Measurements from ENCODE around the gene ATP9B.

GRCh38 chr18:79200546-79201268 lies 131.5 kb downstream of the ATP9B start:
- TF ChIP-seq, protein P1, sequence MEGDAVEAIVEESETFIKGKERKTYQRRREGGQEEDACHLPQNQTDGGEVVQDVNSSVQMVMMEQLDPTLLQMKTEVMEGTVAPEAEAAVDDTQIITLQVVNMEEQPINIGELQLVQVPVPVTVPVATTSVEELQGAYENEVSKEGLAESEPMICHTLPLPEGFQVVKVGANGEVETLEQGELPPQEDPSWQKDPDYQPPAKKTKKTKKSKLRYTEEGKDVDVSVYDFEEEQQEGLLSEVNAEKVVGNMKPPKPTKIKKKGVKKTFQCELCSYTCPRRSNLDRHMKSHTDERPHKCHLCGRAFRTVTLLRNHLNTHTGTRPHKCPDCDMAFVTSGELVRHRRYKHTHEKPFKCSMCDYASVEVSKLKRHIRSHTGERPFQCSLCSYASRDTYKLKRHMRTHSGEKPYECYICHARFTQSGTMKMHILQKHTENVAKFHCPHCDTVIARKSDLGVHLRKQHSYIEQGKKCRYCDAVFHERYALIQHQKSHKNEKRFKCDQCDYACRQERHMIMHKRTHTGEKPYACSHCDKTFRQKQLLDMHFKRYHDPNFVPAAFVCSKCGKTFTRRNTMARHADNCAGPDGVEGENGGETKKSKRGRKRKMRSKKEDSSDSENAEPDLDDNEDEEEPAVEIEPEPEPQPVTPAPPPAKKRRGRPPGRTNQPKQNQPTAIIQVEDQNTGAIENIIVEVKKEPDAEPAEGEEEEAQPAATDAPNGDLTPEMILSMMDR (conservative IDR thresholded peaks at IDR 0.05 in 1 of 2, IDR thresholded peaks at IDR 0.05 in 1 of 2; ENCODE audit: extremely low read depth in 1 of 2, insufficient read depth in 1 of 2, low read depth in 1 of 2, low read length in 2 of 2), result no peak
- no peak for TF ChIP-seq EZH2 (IDR thresholded peaks at IDR 0.05; ENCODE audit: borderline replicate concordance, low read length)
